OCI-LY3 (cell line): ENCODE data around the gene HKDC1.

ENCODE experiments used
- EZH2phosphoT487 ChIP-seq: fragments of 200-600 bp; shearing (Covaris generic); IDR thresholded peaks from 2 replicates; pipeline ENCODE4 v1.6.1; 2018; ENCODE audit warnings: antibody characterized with exemption, mixed run types, low read depth
- TF ChIP-seq, protein P1 (sequence below): fragments of 200-600, 300-600 bp; sonication (generic); IDR thresholded peaks from 2 replicates; pipeline ENCODE4 v1.5.1; 2014; ENCODE audit warnings: antibody characterized with exemption, low read length, low read depth

DNA sequence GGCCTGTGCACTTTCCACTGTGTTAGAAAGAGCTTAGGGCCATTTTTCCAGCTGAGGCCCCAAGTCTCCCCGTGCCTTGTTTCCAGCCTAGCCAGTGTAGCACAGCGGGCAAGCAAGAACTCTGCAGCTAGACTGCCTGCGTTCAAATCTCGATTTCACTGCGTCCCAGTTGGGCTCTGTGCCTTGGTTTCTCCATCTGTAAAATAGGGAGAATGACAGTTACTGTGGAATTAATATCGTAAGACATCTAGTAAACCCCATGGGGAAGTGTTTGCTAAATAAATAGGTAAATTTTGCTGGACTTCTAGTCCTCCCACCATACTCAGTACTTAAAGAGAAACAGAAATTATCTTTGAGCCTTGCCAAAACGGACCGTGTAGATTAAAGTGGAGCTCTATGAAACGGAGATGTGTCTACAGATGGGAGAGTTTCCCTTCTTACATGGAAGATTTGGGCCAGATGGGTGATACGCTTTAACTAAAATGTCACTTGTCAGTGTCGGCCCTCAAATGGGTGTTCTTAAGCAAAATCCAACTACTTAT is 3.5 kb upstream of the HKDC1 start:
- TF ChIP-seq, protein P1, sequence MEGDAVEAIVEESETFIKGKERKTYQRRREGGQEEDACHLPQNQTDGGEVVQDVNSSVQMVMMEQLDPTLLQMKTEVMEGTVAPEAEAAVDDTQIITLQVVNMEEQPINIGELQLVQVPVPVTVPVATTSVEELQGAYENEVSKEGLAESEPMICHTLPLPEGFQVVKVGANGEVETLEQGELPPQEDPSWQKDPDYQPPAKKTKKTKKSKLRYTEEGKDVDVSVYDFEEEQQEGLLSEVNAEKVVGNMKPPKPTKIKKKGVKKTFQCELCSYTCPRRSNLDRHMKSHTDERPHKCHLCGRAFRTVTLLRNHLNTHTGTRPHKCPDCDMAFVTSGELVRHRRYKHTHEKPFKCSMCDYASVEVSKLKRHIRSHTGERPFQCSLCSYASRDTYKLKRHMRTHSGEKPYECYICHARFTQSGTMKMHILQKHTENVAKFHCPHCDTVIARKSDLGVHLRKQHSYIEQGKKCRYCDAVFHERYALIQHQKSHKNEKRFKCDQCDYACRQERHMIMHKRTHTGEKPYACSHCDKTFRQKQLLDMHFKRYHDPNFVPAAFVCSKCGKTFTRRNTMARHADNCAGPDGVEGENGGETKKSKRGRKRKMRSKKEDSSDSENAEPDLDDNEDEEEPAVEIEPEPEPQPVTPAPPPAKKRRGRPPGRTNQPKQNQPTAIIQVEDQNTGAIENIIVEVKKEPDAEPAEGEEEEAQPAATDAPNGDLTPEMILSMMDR = no peak
- TF ChIP-seq EZH2phosphoT487 = no peak
